Dedifferentiated amniotic fluid mesenchymal stem cell (primary cell): ENCODE results near the gene NFYC.

Experiments used
- DNase-seq: peaks from one replicate; pipeline ENCODE4 v3.0.0-alpha.2; 2016; ENCODE audit errors: extremely low spot score

Gene NFYC

DNA sequence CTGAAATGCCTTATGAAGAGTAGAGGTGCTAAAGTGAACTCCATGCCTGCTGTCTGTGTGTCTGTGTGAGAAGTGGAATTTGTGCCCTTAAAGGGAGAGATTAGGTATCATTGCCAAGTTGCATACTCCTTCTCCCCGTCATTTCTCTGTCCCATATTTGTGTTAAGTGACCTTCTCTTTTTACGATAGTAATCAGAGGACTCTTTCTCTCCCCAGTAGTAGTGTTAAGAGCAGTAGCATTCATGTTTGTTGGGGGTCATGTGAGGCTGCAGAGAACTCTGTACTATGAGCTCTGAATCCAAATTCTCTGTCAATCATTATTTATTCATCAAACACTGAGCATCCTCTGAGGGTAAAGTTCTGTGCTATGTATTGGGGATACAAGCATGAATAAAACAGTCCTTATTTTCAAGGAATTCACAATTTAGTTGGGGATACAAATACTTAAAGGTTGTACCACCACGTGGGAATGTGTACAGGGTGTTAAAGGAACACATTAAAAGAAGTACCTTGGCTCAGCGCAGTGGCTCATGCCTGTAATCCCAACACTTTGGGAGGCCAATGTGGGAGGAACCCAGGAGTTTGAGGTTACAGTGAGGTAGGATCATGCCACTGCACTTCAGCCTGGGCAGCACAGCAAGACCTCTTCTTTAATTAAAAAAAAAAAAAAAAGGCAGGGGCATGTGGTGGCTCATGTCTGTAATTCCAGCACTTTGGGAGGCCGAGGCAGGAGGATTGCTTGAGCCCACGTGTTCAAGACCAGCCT lies 67.3 kb downstream of the NFYC start:
- no peak for DNase-seq

DNA sequence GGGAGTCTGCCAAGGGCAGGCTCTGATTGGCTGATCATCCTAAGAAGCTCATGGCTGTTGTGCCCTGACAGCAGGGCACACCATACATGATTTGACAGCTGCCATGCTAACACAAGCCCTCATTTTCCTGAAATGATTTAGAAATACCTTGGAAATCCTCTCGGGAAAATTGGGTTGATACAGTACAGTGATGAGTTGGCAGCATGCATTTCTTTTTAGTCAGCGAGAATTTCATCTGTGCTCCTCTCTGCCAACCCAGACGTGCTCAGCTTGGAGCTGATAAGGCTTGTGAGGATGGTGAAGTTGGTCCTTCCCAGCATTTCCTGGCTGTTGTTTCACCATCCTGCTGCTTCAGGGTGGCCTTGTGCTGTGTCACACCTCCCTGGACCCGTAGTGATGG lies 69.5 kb downstream of the NFYC start:
- no peak for DNase-seq

- no peak for DNase-seq
Measured at GRCh38 chr1:40762144-40762923, 70.8 kb downstream of the NFYC start.

GRCh38 chr1:40763742-40764532 lies 72.4 kb downstream of the NFYC start:
- DNase-seq: no peak

- DNase-seq: no peak
Measured at GRCh38 chr1:40764981-40765380, 73.5 kb downstream of the NFYC start.

- no peak for DNase-seq
Measured at GRCh38 chr1:40766017-40766416, 74.5 kb downstream of the NFYC start.

DNA sequence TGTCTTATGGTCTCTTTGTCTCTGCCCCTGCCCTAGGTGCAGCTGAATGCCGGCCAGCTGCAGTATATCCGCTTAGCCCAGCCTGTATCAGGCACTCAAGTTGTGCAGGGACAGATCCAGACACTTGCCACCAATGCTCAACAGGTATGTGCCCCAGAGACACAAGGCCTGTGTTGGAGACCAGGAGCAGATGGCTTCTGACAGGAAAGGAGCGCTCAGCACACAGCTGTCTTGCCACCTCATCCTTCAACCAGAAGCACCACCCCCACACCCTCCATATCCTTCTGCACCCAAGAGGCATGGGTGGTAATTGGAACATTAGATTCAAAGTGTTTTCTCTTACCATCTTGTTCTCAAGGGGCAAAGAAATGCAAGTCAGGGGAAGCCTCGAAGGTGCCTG lies 75.1 kb downstream of the NFYC start:
- no peak for DNase-seq

GRCh38 chr1:40768146-40768990 lies 76.9 kb downstream of the NFYC start:
- no peak for DNase-seq

DNA sequence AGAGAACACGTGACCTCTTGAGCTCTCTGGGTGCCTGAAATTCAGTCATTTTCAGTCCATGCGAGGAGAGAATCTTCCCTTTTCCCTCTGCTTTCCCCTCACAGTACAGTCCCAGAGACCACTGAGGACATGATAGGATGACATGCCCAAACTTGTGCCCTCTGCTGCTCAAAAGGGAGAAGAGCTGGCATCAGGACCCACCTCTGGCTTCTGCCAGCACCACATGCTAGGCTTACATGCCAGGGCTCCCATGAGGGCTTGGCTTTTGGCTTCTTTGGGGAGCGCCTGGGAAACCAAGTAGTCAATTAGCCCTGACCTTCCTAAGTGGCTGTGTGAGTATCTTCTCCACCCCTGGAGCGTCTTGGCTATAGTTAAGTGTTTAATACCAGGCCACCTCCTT lies 78.3 kb downstream of the NFYC start:
- DNase-seq: no peak

- DNase-seq: no peak
Measured at GRCh38 chr1:40770296-40771070, 79.0 kb downstream of the NFYC start.

DNA sequence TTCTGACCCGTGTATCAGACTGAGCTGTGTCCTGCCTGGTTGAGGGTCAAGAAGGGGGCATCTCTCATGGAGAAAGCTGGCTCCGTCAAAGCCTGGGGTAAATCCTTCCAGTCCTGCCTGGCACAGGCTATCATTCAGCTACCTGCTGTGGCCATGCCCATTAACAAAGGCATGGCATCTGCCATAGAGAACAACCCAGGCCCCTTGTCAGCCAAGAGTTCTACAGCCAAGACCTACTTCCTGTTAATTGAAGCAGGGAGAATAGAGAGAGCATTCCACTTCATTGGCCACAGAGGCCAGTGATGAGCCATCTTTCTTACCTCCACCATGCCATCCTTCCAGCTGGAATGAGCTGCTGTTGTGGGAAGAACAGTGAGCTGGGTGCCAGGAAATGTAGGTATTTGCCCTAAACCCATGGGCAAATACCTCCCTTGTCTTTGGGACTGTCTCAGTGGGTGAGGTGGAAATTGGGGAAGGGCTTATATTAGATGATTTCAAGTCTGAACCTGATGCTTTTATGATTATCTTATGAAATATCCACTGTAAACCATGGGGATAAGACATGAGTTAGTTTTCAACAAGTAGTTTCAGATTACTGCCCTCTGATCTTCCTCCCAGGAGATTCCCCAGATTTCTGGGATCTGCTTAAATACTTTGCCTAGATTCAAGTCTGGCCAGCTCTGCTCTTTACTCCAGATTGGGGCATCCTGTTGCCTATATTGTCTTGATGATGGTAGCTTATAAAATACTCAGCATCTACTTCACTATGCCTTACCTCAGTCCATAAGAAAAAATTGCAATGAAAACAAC lies 80.8 kb downstream of the NFYC start:
- DNase-seq: no peak

DNA sequence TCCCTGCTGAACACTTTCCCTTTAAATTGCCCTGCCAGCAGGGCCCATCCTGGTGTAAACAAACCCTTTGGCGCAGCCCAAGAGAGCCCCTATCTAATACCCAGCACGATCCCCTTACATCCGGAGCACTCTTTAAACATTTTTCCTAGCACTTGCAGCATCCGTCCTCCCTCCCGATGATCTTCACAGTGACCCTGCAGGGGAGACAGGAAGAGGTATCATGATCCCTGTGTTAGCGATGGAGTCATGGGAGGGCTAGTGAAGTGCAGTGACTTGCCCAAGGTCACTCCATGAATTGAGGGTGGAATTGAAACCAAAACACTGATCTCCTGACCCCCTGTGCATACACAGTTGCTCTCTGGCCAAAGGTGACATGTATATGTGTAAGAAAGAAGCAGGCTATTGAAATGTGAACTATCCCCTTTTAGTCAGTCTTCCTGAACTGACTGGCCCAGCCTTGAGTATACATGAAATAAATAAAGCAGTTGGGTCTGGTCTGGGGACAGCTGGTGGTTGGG lies 82.3 kb downstream of the NFYC start:
- no peak for DNase-seq

GRCh38 chr1:40774266-40774998 lies 82.9 kb downstream of the NFYC start:
- no peak for DNase-seq

DNA sequence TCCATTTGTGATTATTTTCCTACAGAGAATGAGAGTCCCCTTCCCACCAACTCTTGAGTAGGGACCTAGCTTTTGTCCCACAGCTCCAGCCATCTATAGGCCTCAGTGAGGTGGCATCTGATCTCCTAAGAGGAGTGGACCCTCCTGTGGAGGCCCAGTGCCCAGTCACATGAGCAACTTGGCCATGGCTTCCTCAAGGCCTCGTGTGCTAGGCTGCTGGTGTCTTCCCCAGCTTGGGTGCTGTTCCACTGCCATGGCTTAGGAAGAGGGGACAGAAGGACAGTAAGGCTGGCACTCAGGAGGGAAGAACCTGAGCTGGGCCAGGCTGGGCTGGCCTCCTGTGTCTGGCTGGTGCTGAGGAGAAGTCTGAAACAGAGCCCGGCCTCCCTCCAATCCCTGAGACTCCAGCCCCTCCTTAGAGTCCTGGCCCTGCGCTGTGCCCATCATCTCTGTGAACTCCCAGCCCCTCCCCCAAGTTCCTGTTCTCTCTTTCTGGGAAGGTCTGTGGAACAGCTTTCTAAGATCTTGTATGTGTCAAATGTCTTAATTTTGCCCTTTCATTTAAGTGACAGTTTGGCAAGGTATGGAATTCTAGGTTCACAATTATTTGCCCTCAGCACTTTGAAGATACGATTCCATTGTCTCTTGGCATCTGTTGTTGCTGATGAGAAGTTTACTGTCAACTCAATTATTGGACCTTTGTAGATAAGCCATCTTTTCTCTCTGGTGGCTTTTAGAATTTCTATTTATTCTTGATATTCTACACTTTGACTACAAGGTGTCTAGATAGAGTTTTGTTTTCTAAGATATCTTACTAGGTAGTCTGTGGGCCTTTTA lies 85.0 kb downstream of the NFYC start:
- no peak for DNase-seq

DNA sequence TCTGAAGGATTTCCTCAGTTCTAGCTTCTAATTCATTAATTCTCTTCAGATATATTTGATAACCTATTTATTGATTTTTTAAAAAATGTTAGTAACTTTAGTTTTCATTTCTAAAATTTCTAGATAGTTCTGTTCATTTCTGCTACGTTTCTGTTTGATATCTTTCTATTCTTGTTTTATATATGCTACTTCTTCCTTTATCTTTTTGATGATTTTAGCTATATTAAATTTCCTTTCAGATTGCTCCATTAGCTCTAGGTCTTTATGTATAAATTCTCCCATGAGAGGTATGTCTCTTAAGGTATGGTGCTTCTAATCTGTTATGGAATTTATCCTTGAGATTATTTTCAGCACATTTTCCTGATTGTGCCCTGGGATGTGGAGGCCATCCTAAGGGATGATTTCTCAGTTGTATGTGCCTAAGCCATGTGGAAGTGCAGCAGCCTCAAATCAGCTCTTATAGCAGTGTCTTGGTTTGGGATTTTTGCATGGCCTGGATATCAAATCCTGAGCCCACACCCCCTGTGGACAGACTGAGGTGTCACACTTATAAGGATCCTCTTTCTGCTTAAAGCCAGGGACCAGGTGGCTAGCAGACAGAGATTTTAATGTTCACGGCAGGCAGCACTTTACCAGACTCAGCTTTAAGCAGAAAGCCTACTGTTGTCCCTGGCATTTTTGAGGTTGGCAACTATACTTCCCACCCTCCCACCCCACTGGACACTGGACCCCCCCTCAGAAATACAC lies 85.9 kb downstream of the NFYC start:
- no peak for DNase-seq

DNA sequence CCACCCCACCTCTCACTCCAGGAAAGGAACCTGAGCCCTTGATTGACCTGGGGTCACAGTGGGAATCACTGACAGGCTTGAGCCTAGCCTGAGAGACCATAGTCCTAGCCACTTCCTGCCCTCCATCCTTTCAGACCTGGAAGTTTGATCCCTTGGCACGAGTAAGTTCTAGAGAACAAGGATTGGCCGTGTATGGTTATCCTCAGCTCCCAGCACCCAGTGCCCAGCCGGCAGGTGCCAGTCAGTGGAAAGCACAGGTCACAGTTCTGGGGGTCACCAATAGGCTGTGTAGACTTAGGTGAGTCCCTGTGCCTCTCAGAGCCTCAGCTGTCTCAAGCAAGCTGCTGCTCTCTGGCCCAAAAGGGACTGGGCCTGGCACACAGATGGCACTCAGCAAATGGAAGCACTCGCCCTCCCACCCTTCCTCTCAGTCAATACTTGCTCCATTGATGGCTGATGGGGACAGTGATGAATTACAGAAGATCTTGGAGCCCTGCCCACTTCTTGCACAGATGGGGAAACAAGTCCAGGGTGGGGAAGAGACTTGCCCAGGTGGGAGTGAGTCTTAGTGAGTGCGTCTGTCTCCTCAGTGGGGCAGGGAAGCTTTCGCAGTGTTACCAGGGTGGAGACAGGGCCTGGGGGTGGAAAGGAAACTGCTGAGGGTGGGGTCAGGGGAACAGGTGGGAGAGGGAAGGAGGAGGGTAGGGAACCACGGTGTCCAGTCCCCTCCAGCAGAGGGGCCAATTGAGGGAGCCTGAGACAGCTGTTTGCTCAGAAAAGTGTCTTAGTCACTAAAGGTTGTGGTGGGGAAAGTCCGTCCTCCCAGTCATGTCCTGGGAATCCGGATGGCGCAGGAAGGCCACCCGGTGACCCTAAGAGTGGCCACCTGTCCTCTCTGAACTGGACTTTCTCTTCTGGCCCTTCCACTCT lies 89.4 kb downstream of the NFYC start:
- DNase-seq: no peak
